ENCODE measurements around the gene KIAA0930.
A peak's percentile ranks its signal among the peaks of the same experiment; 100 is the strongest.
"Not testable (repeated sequence)": the region's sequence is repeated elsewhere in the genome, so short reads cannot be mapped to it uniquely, and the experiment has no call there.

Gene KIAA0930

DNA sequence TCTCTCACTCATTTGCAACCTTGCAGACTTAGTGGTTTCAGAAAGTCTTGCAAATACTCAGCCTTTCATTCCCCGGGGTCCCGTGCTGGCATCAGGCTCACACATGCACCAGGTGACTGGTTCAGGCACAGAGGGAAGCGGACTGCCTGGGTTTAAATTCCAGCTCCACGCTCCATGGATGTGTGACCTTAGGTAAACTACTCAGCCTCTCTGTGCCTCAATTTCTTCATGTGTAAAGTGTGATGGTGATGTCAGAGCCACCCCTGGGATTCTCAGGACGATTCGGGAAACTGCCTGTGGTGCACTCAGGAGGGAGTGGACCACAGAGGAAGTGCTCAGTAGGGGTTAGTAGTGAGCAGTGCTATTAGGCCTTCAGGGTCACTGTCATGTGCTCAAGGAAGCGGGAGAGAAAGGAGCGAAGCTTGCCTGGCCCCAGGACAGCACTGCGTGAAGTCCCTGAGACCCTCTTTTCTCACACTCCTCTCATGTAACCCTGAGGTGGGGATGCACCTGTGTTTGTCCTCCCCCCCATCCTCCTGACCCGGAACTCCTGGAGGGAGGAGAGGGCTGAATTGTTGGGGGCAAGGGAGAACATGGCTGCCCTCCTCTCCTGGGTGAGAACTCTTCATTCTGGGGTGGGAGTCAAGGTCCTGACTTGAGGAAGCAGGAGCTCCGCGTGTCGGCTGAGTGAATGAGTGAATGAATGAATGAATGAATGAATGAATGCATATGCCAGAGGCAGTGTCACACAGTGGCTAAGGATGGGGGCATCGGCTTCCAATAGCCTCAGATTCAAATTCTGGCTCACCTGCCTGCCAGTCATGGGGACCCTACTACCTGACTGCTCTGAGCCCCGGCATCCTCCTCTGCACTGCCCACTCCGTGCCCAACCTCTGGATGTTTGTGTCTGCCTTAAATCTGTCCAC is 29.7 kb upstream of the KIAA0930 start:
- H3K4me3 Mint-ChIP-seq = peak overlapping the region; percentile 69
- no peaks in the 10 kb centered on the region for H3K36me3 Mint-ChIP-seq (ENCODE audit: low read depth)
- no peak overlapping the region for H3K27ac Mint-ChIP-seq
- peaks cover 36% of the 10 kb centered on the region for H3K27me3 Mint-ChIP-seq (ENCODE audit: low read depth)
- DNase-seq (ENCODE audit: low spot score) = no peak
- H3K4me1 Mint-ChIP-seq (ENCODE audit: low read depth) = peaks cover 5% of the 10 kb centered on the region
- H3K9me3 Mint-ChIP-seq = no peaks in the 10 kb centered on the region

DNA sequence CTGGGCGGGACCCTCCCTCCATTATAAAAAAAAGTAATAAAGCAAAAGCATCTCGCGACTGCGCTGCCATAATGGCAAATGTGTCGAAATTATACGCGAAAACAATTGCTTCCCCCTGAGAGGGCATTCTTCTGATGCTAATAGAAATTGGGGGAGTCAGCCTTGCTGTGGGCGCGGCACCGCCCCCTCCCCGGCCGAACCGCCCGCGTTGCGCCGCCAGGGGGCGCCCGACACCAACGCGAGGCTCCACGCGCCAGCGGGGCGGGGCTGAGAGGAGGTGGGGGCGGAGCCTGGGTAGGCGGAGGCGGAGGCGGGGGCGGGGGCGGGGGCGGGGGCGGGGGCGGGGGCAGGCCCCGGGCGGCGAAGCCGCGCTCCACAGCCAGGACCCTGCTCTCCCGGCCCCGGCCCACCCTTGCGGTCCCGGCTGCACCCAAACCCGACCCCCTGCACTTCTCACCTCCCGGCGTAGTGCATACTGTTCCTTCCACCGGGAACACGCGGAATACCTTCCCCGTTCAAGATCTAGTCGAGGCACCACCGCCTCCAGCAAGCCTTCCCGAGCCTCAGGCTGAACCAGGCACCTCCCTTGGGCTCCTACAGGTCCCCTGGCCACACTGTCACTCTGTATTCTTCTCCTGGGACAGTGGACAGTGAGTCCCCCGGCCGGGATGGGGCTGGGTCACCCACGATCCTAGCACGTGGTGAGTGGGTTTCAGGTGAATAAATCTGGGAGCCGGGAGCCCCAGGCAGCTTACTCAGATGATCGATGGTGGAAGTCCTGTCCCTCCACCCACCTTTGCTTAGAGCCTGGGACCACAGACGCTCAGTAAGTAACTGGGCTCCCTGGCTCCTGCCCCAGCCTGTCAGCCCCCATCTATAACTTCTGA is 28.5 kb upstream of the KIAA0930 start:
- H3K4me1 Mint-ChIP-seq (ENCODE audit: low read depth) = peaks cover 5% of the 10 kb centered on the region
- no peaks in the 10 kb centered on the region for H3K9me3 Mint-ChIP-seq
- H3K27ac Mint-ChIP-seq = no peak overlapping the region
- peaks cover 38% of the 10 kb centered on the region for H3K27me3 Mint-ChIP-seq (ENCODE audit: low read depth)
- peak overlapping the region; percentile 77 for H3K4me3 Mint-ChIP-seq
- peak; percentile 79 for DNase-seq (ENCODE audit: low spot score)
- H3K36me3 Mint-ChIP-seq (ENCODE audit: low read depth) = no peaks in the 10 kb centered on the region

DNA sequence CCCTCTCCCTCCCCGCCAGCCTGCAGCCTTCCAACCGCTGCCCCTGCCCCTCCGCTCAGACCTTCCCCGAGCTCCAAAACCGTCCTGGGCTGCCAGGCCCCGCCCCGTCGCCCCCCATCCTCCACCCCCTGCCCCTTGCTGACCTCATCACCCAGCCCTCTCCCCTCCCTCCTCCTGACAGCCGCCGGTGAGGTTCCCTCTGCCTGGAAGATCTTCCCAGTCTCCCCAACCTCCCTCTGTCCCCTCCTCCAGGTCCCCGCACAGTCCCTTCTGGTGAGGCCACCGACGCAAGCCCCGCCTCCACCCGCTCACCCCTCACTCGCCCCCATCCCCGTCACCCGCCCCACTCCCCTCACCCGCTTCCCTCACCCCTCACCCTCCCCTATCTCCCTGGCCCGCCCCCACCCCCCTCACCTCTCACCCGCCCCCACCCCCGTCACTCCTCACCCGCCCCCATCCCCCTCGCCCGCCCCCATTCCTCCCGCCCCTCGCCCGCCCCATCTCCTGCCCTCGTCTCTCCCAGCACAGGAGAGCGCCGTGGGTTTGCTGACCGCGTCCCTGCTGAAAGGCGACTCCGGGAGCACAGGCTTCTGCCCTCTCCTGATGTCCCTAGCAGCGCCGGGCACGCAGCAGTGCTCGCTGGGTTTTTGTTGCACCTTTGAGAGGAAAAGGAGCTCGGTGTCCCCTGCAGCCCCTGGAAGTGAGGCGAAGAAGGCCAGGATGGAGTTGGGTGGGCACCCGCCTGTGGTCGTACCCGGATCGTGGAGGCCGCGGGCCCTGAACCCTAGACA is 27.7 kb upstream of the KIAA0930 start:
- no peaks in the 10 kb centered on the region for H3K9me3 Mint-ChIP-seq
- H3K27me3 Mint-ChIP-seq (ENCODE audit: low read depth) = peaks cover 44% of the 10 kb centered on the region
- peaks cover 5% of the 10 kb centered on the region for H3K4me1 Mint-ChIP-seq (ENCODE audit: low read depth)
- H3K36me3 Mint-ChIP-seq (ENCODE audit: low read depth) = no peaks in the 10 kb centered on the region
- peak overlapping the region; percentile 77 for H3K4me3 Mint-ChIP-seq
- no peak for DNase-seq (ENCODE audit: low spot score)
- H3K27ac Mint-ChIP-seq = no peak overlapping the region

DNA sequence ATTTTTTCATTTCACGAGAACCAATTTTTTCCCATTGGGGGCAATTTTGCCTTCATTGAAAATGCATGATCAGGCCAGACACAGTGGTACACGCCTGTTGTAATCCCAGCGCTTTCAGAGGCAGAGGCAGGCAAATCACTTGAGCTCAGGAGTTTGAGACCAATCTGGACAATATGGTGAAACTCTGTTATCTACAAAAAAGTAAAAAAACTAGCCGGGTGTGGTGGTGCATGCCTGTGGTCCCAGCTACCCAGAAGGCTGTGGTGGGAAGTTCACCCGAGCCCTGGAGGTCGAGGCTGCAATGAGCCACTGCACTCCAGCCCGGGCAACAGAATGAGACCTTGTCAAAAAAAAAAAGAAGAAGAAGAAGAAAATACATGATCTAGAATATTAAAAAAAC is 24.8 kb upstream of the KIAA0930 start:
- no peak overlapping the region for H3K4me3 Mint-ChIP-seq
- H3K4me1 Mint-ChIP-seq (ENCODE audit: low read depth) = peaks cover 5% of the 10 kb centered on the region
- H3K9me3 Mint-ChIP-seq = no peaks in the 10 kb centered on the region
- no peak for DNase-seq (ENCODE audit: low spot score)
- H3K36me3 Mint-ChIP-seq (ENCODE audit: low read depth) = no peaks in the 10 kb centered on the region
- peaks cover 44% of the 10 kb centered on the region for H3K27me3 Mint-ChIP-seq (ENCODE audit: low read depth)
- H3K27ac Mint-ChIP-seq = no peak overlapping the region

DNA sequence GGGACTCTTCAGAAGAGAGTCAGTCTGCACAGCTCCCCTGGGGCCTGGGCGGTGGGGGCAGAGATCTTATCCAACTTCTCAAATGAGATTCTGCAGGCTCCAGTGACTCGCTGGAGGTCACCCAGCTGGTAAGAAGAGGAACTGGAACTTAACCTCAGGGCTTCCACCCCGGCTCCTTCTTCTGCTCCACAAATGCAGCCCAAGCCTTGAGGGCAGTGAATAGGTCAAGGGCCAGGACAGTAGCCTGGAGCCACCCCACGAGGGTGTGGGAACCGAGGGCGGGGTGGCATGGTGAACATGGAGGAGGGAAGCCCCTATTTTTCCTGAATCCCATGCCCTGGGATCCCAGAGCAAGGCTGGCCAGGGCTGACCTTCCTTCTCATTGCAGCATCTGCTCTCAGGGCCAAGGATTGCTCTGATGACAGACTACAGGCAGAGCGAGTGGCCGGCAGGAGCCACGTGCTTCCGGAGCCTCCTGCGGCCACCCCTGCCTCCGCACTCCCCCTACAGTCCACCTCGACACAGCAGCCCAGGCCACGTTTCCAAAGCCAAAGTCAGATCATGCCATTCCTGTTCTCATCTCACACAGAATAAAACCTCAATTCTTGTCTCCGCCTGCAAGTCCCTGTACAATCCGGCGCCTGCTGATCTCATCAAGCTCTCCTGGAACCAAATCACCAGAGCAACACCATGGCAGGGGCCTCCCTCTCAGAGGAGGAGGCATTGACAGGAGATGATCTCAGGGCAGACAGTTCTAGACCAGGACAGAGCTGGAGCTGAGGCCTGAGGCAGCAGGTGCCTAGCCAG is 23.0 kb upstream of the KIAA0930 start:
- DNase-seq (ENCODE audit: low spot score) = no peak
- H3K4me1 Mint-ChIP-seq (ENCODE audit: low read depth) = peaks cover 2% of the 10 kb centered on the region
- no peaks in the 10 kb centered on the region for H3K9me3 Mint-ChIP-seq
- no peak overlapping the region for H3K4me3 Mint-ChIP-seq
- H3K36me3 Mint-ChIP-seq (ENCODE audit: low read depth) = no peaks in the 10 kb centered on the region
- no peak overlapping the region for H3K27ac Mint-ChIP-seq
- peaks cover 32% of the 10 kb centered on the region for H3K27me3 Mint-ChIP-seq (ENCODE audit: low read depth)

DNA sequence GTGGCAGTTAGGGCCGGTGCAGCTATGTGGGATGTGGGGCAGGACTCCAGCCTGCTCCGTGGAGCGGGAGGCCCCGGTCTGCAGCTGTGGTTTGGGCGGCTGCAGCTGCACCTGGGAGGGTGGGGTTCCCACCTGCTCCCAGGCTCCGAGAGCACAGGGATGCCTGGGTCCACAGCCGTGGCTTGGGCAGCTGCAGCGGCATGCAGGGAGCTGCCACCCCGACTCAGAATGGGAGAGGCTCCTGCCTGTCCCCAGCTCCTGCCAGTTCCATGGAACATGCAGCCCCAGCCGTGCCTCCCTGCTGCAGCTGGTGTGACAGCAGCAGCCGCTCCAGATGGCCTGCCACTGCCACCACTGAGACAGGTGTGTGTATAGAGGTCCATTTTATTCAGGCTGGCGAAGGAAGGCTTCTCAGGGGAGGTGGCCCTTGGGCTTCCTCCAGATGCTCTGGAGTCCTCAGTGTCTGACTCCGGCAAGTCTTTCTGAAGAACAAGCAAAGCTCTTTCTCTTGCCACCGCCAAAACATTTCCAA is 22.3 kb upstream of the KIAA0930 start:
- no peak overlapping the region for H3K4me3 Mint-ChIP-seq
- H3K27me3 Mint-ChIP-seq (ENCODE audit: low read depth) = peaks cover 31% of the 10 kb centered on the region

DNA sequence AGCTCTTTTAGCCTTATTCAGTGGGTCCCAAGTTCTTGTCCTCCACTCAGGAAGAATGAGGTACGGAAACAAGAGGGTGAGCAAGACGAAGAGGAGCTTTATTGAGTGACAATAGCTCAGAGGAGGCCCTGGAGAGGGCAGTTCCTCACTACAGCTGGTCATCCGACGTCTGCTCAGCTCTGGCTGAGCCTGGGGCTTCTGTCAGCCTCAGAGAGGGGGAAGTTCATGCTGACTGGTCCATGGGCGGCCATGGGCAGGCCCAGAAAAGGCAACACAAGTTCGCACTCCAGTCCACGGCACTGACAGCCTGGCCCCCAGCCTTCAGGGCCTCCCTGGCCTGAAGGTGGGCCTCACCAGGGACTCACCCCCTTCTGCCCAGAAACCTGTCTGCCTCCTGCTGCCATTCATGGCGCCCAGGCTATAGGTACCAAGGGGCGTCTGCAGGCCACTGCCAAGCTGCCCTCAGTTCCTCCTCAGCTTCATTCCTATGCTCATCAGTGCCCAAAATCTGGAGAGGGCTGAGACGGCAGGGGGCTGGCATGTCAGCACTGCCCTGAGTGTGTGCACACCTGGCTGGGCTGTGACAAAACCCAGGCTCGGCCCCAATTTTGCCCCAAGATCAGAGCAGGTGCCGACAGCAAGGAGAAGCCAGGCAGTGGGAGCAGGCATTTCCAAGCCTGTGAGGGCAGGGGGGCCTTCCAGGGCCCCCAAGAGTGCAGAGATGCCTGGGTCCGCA is 21.7 kb upstream of the KIAA0930 start:
- Mint-ChIP-seq H3K27me3 (ENCODE audit: low read depth) (peaks cover 29% of the 10 kb centered on the region), H3K36me3 (ENCODE audit: low read depth) (no peaks in the 10 kb centered on the region), H3K4me3 (no peak overlapping the region), H3K27ac (no peak overlapping the region), H3K4me1 (ENCODE audit: low read depth) (no peaks in the 10 kb centered on the region), H3K9me3 (no peaks in the 10 kb centered on the region)
- no peak for DNase-seq (ENCODE audit: low spot score)

More for the DNA sequence above, 22.3 kb upstream of the KIAA0930 start:
- Mint-ChIP-seq H3K9me3 (no peaks in the 10 kb centered on the region), H3K36me3 (ENCODE audit: low read depth) (no peaks in the 10 kb centered on the region), H3K4me1 (ENCODE audit: low read depth) (no peaks in the 10 kb centered on the region), H3K27ac (no peak overlapping the region)
- DNase-seq (ENCODE audit: low spot score) = no peak

DNA sequence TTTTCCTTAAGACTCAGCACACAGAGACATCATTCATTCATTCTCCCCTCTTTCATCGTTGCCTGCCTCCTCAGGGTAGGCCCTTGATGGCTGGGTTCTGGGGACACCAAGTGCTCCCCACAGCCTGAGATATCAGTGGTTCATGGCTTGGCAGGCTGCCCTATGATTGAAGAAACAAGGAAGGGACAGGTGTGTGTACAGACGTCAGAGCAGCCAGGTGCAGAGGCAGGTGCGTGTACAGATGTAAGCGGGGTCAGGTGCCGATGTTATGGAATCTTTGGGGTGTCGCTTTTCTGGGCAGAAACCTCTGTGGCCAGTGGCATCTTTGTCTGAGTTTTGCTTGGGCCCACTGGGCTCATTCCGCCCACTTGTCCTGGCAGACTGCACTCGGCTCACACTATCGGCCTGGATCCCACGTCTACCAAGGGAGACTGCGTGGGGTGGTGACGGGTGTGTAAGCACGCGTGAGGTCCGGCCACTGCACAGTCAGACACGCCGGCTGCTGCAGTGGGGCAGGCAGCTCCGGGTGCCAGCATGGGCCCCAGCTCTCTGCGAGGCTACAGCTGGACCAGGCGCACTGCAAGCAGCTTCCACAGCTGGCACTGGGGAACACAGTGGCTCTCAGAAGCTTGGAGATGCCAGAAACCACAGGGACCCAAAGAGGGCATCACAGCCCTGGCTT is 20.9 kb upstream of the KIAA0930 start:
- H3K36me3 Mint-ChIP-seq (ENCODE audit: low read depth) = no peaks in the 10 kb centered on the region
- DNase-seq (ENCODE audit: low spot score) = no peak
- no peak overlapping the region for H3K27ac Mint-ChIP-seq
- no peaks in the 10 kb centered on the region for H3K9me3 Mint-ChIP-seq
- peaks cover 24% of the 10 kb centered on the region for H3K27me3 Mint-ChIP-seq (ENCODE audit: low read depth)
- no peaks in the 10 kb centered on the region for H3K4me1 Mint-ChIP-seq (ENCODE audit: low read depth)
- no peak overlapping the region for H3K4me3 Mint-ChIP-seq

DNA sequence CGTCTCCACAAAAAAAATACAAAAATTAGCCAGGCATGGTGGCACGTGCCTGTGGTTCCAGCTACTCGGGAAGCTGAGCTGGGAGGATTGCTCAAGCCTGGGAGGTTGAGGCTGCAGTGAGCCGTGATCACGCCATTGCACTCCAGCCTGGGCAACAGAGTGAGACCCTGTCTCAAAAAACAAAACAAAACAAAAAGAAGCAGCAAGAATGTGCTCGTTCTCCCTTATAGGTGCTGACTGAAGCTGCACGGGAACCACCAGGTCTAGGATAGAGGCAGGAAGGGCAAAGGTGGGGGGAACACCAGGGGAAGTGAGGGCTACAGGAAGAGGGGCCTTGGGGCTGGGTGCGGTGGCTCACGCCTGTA is 19.7 kb upstream of the KIAA0930 start:
- not testable (repeated sequence) for DNase-seq (ENCODE audit: low spot score); H3K4me1 Mint-ChIP-seq (ENCODE audit: low read depth); H3K4me3 Mint-ChIP-seq; H3K9me3 Mint-ChIP-seq; H3K27ac Mint-ChIP-seq; H3K36me3 Mint-ChIP-seq (ENCODE audit: low read depth)
- H3K27me3 Mint-ChIP-seq (ENCODE audit: low read depth) = peaks cover 17% of the 10 kb centered on the region

DNA sequence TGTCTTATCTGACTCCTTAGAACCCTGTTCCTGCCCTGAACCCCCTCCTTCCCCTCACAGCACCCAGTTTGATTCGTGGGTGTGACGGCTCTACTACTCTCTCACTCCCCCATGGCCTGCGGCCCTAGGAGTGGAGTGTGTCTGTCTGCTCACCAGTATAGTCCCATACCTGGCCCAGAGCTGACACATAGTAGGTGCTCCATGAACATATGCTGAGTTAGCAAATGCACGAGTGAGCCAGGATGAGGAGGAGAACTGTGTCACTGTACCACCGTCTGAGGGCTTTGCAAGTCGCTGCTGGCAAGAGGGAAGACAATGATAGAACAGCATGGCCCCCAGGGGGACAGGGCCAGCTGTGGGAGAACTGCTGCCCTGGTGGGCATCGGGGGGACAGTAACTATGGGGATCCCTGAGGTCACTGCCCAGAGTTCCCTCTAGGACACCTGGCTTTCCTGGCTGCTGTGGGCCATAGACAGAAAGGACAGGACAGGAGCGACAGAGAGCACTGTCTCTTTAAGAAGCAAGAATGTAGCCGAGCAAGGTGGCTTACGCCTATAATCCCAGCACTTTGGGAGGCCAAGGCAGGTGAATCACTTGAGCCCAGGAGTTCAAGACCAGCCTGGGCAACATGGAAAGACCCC is 19.2 kb upstream of the KIAA0930 start:
- H3K9me3 Mint-ChIP-seq = no peaks in the 10 kb centered on the region
- H3K4me1 Mint-ChIP-seq (ENCODE audit: low read depth) = peaks cover 8% of the 10 kb centered on the region
- peaks cover 15% of the 10 kb centered on the region for H3K27me3 Mint-ChIP-seq (ENCODE audit: low read depth)
- no peaks in the 10 kb centered on the region for H3K36me3 Mint-ChIP-seq (ENCODE audit: low read depth)
- no peak for DNase-seq (ENCODE audit: low spot score)
- H3K27ac Mint-ChIP-seq = no peak overlapping the region
- no peak overlapping the region for H3K4me3 Mint-ChIP-seq

DNA sequence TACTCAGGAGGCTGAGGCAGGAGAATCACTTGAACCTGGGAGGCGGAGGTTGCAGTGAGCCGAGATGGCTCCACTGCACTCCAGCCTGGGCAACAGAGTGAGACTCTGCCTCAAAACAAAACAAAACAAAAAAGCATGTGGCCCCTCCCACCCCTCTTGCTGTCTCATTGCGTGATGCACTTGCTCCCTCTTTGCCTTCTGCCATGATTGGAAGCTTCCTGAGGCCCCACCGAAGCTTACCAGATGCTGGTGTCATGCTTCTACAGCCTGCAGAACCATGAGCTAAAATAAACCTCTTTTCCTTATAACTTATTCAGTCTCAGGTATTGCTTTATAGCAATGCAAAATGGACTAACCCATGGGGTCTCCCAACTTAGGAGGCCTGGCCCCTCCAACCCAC is 17.2 kb upstream of the KIAA0930 start:
- not testable (repeated sequence) for DNase-seq (ENCODE audit: low spot score); H3K27me3 Mint-ChIP-seq (ENCODE audit: low read depth); H3K4me3 Mint-ChIP-seq; H3K27ac Mint-ChIP-seq; H3K36me3 Mint-ChIP-seq (ENCODE audit: low read depth); H3K9me3 Mint-ChIP-seq
- H3K4me1 Mint-ChIP-seq (ENCODE audit: low read depth) = peaks cover 10% of the 10 kb centered on the region

Data from T-helper 2 cell treated with Interferon-gamma antibody and Interleukin-4, amounts not matched to agents 5 μg/mL and 100 μg/mL, for 36 hours (primary cell).